K562 (cell line): ENCODE measurements around the gene LIPT2. TPM values are rescaled to one million over a fixed set of nuclear protein-coding genes. Genes with fewer than 3 reads are reported as not detected.

Source experiments
- ATAC-seq: fragments of 200-7000 bp; cut with Tn5 transposase; 3 replicates; pipeline ENCODE4 v1.9.1; 2020; ENCODE audit warnings: moderate library complexity
- BruUV-seq: library from RNA; stranded (reverse); fragments of 400-500 nt; replicated peaks from 2 replicates; lab custom pipeline; 2021; lab: Mats Ljungman, UMichigan
- CTCF ChIA-PET: fragments of 300-600 bp; formaldehyde crosslinking; extraction: SDS; loops from one replicate; lab custom pipeline; 2021; ENCODE audit warnings: low intra/inter-chr PET ratio; lab: Yijun Ruan, JAX
- POLR2A ChIA-PET: fragments of 300-600, 350-650 bp; sonication (Branson Sonifier 250); formaldehyde crosslinking; extraction: SDS; loops from one replicate; lab custom pipeline; 2021; ENCODE audit warnings: antibody characterized with exemption, inconsistent platforms; lab: Yijun Ruan, JAX
- DNase-seq, 4 experiments: peaks; one replicate each; pipeline versions ENCODE4 v3.0.0 to v3.0.0-alpha.2; 2011 to 2018; ENCODE audit warnings: low spot score in 3 of 4, mixed read lengths in 3 of 4; ENCODE audit errors: extremely low read depth in 1 of 4
- FAIRE-seq: peaks from 2 replicates; lab custom pipeline; 2011; peaks lifted over from hg19 to GRCh38; lab: Jason Lieb, UNC
- H2AFZ ChIP-seq: 2 replicates; pipeline ENCODE4 v1.6.0; 2011; ENCODE audit warnings: low read depth, low read length, control low read depth, inconsistent platforms
- H3K27ac ChIP-seq: fragments of 200-600 bp; 3 replicates; pipeline ENCODE4 v1.8.0; 2011; ENCODE audit warnings: low read depth, mild to moderate bottlenecking, control low read depth, inconsistent platforms, low read length, moderate library complexity, mixed read lengths; ENCODE audit errors: extremely low read depth
- H3K27me3 ChIP-seq, 2 experiments: fragments of 300-600 bp in 1 of 2; 2 replicates in 1 of 2; 3 replicates in 1 of 2; pipeline versions ENCODE4 v1.6.0 to v1.8.0; 2011; ENCODE audit warnings: inconsistent platforms in 2 of 2, low read length in 2 of 2, mild to moderate bottlenecking in 1 of 2, mixed read lengths in 1 of 2, moderate library complexity in 1 of 2; ENCODE audit not compliant: control insufficient read depth in 2 of 2, insufficient read depth in 2 of 2
- H3K36me3 ChIP-seq: fragments of 300-600 bp; 3 replicates; pipeline ENCODE4 v1.8.0; 2011; ENCODE audit warnings: mild to moderate bottlenecking, low read length, inconsistent platforms; ENCODE audit not compliant: control insufficient read depth, insufficient read depth
- H3K4me1 ChIP-seq, 2 experiments: fragments of 200-600 bp in 1 of 2; replicated peaks in 1 of 2; 2 replicates in 1 of 2; 3 replicates in 1 of 2; pipeline versions ENCODE4 v1.5.1 to v1.8.0; 2011; ENCODE audit warnings: inconsistent platforms in 2 of 2, low read length in 2 of 2, mild to moderate bottlenecking in 1 of 2, mixed read lengths in 1 of 2, moderate library complexity in 1 of 2; ENCODE audit not compliant: control insufficient read depth in 2 of 2, insufficient read depth in 2 of 2
- H3K4me2 ChIP-seq: 2 replicates; pipeline ENCODE4 v1.6.1; 2011; ENCODE audit warnings: low read length, control low read depth, inconsistent platforms, mixed read lengths; ENCODE audit not compliant: insufficient read depth
- H3K4me3 ChIP-seq: fragments of 200-600 bp; sonication (generic), shearing (Covaris generic); 2 replicates; pipeline ENCODE4 v1.5.1; 2016; ENCODE audit warnings: control low read depth, inconsistent platforms
- H3K79me2 ChIP-seq: fragments of 200-600 bp; 3 replicates; pipeline ENCODE4 v1.8.0; 2011; ENCODE audit warnings: low read length, inconsistent platforms; ENCODE audit not compliant: control insufficient read depth, insufficient read depth
- H3K9ac ChIP-seq, 2 experiments: 2 replicates each; pipeline versions ENCODE4 v1.6.0 to v1.6.1; 2011; ENCODE audit warnings: low read depth in 2 of 2, low read length in 2 of 2, control low read depth in 1 of 2, inconsistent platforms in 1 of 2, mild to moderate bottlenecking in 1 of 2, mixed read lengths in 1 of 2; ENCODE audit not compliant: insufficient read depth in 1 of 2
- H3K9me1 ChIP-seq: one replicate; pipeline ENCODE4 v1.6.0; 2011; ENCODE audit warnings: inconsistent platforms, mild to moderate bottlenecking, low read length, moderate library complexity; ENCODE audit not compliant: control insufficient read depth, insufficient read depth
- H3K9me3 ChIP-seq: replicated peaks from 2 replicates; pipeline ENCODE4 v1.5.1; 2011; ENCODE audit warnings: low read depth, low read length, inconsistent platforms; ENCODE audit not compliant: control insufficient read depth, insufficient read depth
- H4K20me1 ChIP-seq: replicated peaks from 2 replicates; pipeline ENCODE4 v1.6.1; 2011; ENCODE audit warnings: low read length, inconsistent platforms, mixed read lengths; ENCODE audit not compliant: control insufficient read depth, insufficient read depth
- ARHGAP35 ChIP-seq: fragments of 450-650 bp; IDR thresholded peaks from 2 replicates; pipeline ENCODE4 v1.6.1; 2018; ENCODE audit not compliant: partially characterized antibody
- BMI1 ChIP-seq: fragments of 150-350 bp; IDR thresholded peaks from 2 replicates; pipeline ENCODE4 v1.6.1; 2014; ENCODE audit warnings: low read length
- HMG20A ChIP-seq: fragments of 450-650 bp; formaldehyde crosslinking; conservative IDR thresholded peaks from 2 replicates; pipeline ENCODE4 v1.4.0; 2020; ENCODE audit warnings: mild to moderate bottlenecking, mixed read lengths
- NFRKB ChIP-seq: fragments of 450-650 bp; IDR thresholded peaks from 2 replicates; pipeline ENCODE4 v1.6.1; 2016; ENCODE audit warnings: low read depth
- RCOR1 ChIP-seq, 2 experiments: IDR thresholded peaks; 2 replicates each; pipeline ENCODE4 v1.6.1; 2012; ENCODE audit warnings: low read depth in 2 of 2, low read length in 2 of 2, borderline replicate concordance in 1 of 2, improper control_type of control experiment in 1 of 2
- RUNX1 ChIP-seq: sonication (generic); IDR thresholded peaks from 2 replicates; pipeline ENCODE4 v1.6.1; 2016; ENCODE audit warnings: antibody characterized with exemption, low read depth
- TOE1 ChIP-seq, 2 experiments: fragments of 450-650 bp in 1 of 2; sonication (generic) in 1 of 2; formaldehyde crosslinking in 1 of 2; IDR thresholded peaks; 2 replicates each; pipeline versions ENCODE4 v1.7.1 to v1.8.0; 2016 to 2022; ENCODE audit warnings: borderline replicate concordance in 2 of 2, mild to moderate bottlenecking in 2 of 2, antibody characterized with exemption in 1 of 2, inconsistent platforms in 1 of 2, low read depth in 1 of 2, missing genetic modification reagents in 1 of 2, moderate library complexity in 1 of 2
- TRIM28 ChIP-seq: fragments of 450-650 bp; IDR thresholded peaks from 2 replicates; pipeline ENCODE4 v1.6.1; 2017
- ZKSCAN8 ChIP-seq: fragments of 200-800 bp; sonication (Bioruptor generic); IDR thresholded peaks from 2 replicates; pipeline ENCODE4 v1.6.1; 2016; ENCODE audit warnings: missing genetic modification characterization, missing compliant biosample characterization
- ZNF146 ChIP-seq: IDR thresholded peaks from one replicate; pipeline ENCODE4 v1.6.1; 2018; ENCODE audit warnings: missing compliant biosample characterization; ENCODE audit not compliant: unreplicated experiment
- ZNF551 ChIP-seq: fragments of 250-450 bp; sonication (Bioruptor Pico); IDR thresholded peaks from 2 replicates; pipeline ENCODE4 v1.5.0; 2021; ENCODE audit warnings: mild to moderate bottlenecking, moderate library complexity
- ZNF584 ChIP-seq: fragments of 200-800 bp; sonication (Bioruptor generic); IDR thresholded peaks from 2 replicates; pipeline ENCODE4 v1.6.1; 2016; ENCODE audit warnings: low read depth, mild to moderate bottlenecking, missing genetic modification characterization, missing compliant biosample characterization
- ZNF696 ChIP-seq: fragments of 250-450 bp; sonication (Bioruptor Pico); conservative IDR thresholded peaks from 2 replicates; pipeline ENCODE4 v1.4.0; 2020; ENCODE audit warnings: mild to moderate bottlenecking, moderate library complexity
- WGBS: fragments of 100-300 bp; shearing (Covaris generic); methylation state at CpG from one replicate; pipeline ENCODE4 v1.1.6; 2016; ENCODE audit warnings: low coverage, mixed read lengths; ENCODE audit not compliant: insufficient coverage; ENCODE audit errors: missing lambda C conversion rate; 5-methylcytosine and 5-hydroxymethylcytosine counted together
- in situ Hi-C: fragments of 300-500 bp; cut with MboI; formaldehyde crosslinking; loops from 4 replicates; pipeline ENCODE4 v1.15.0; 2018; ENCODE audit warnings: inconsistent platforms, mixed read lengths
- intact Hi-C: fragments of 100-400 bp; cut with micrococcal nuclease; formaldehyde crosslinking; loops from 2 replicates; pipeline ENCODE4 v1.14.2; 2022
- polyA plus RNA-seq, 8 experiments: library from polyadenylated mRNA; depleted of rRNA in 4 of 8; stranded (reverse) in 5 of 8; unstranded in 3 of 8; fragments of >200 nt; fragmentation: Nextera tagmentation in 2 of 8; fragmentation: Illumina TruSeq in 1 of 8; extraction: Ambion mirVana in 2 of 8; extraction: Trizol in 1 of 8; gene quantifications; 2 replicates each; pipeline versions ENCODE4 v1.2.1 to v1.2.3, GENCODE V29; 2011 to 2014; ENCODE audit warnings: inconsistent platforms in 1 of 8, missing spikeins in 1 of 8
- total RNA-seq, 7 experiments: library from RNA; depleted of rRNA in 6 of 7; stranded (reverse); fragments of >200 nt in 6 of 7; fragmentation: Illumina TruSeq in 2 of 7; extraction: Trizol in 2 of 7; gene quantifications; 2 replicates each; pipeline versions ENCODE4 v1.2.1 to v1.2.3, GENCODE V29; 2011 to 2021; ENCODE audit warnings: low replicate concordance in 1 of 7
- TF ChIP-seq, protein P1 (sequence below): fragments of 450-650 bp; formaldehyde crosslinking; IDR thresholded peaks from 2 replicates; pipeline ENCODE4 v1.4.0; 2020; ENCODE audit warnings: mild to moderate bottlenecking, mixed read lengths
- TF ChIP-seq, protein P2 (sequence below): IDR thresholded peaks from 2 replicates; pipeline ENCODE4 v1.6.1; 2012; ENCODE audit warnings: low read depth, low read length, improper control_type of control experiment, borderline replicate concordance

Gene LIPT2
- total and polyA plus RNA-seq, 9 of the 15 experiments (the other 6 are each of a cell fraction or from before 2014, with no cell fraction given), result 1.00 to 5.2 (median 3.5) TPM

- TF ChIP-seq, protein P1, sequence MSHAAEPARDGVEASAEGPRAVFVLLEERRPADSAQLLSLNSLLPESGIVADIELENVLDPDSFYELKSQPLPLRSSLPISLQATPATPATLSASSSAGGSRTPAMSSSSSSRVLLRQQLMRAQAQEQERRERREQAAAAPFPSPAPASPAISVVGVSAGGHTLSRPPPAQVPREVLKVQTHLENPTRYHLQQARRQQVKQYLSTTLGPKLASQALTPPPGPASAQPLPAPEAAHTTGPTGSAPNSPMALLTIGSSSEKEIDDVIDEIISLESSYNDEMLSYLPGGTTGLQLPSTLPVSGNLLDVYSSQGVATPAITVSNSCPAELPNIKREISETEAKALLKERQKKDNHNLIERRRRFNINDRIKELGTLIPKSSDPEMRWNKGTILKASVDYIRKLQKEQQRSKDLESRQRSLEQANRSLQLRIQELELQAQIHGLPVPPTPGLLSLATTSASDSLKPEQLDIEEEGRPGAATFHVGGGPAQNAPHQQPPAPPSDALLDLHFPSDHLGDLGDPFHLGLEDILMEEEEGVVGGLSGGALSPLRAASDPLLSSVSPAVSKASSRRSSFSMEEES (CRISPR knock-in tag), result no peak
- TF ChIP-seq RUNX1, result no peak
- TF ChIP-seq RCOR1 (IDR thresholded peaks at IDR 0.05; ENCODE audit: borderline replicate concordance in 1 of 2, low read depth in 2 of 2, low read length in 2 of 2), result no peak
- TF ChIP-seq HMG20A (CRISPR knock-in tag), result no peak
Measured at GRCh38 chr11:74453373-74453975, 40.0 kb downstream of the LIPT2 start (continued).

- Histone ChIP-seq H3K4me2 (no peak overlapping the region), H3K4me3 (no peak overlapping the region), H3K4me1 (peaks cover 0 to 5% of the 10 kb centered on the region in 2 experiments; a peak in 3 of 5 replicates), H2AFZ (no peak overlapping the region), H3K9me1 (no peaks in the 10 kb centered on the region), H3K27me3 (no peaks in the 10 kb centered on the region; a peak in 2 of 5 replicates), H3K9me3 (no peaks in the 10 kb centered on the region), H3K79me2 (no peaks in the 10 kb centered on the region), H3K27ac (no peak overlapping the region), H4K20me1 (no peaks in the 10 kb centered on the region), H3K36me3 (peaks cover 2% of the 10 kb centered on the region; the same call in 1 of the 3 replicates), H3K9ac (no peak overlapping the region)
- intact Hi-C loops (loop anchor here (5.0 to 10.0 kb wide), 2 partner anchors 35 to 282 kb away; partner anchors contain the start of gene CHRDL2), in situ Hi-C loops (loop anchor here (10.0 kb wide), 1 partner anchor 488 kb away; no protein-coding TSS in a partner anchor)
- ATAC-seq (no peak), DNase-seq (no peak), FAIRE-seq (no peak)
- no TSS peak for BruUV-seq
- ChIA-PET POLR2A (interaction anchor here (0.9 to 2.0 kb wide), 2 partner anchors 119 to 470 kb away, joined by 3 to 6 read pairs; no protein-coding TSS in a partner anchor), CTCF (interaction anchor here (0.5 to 4.7 kb wide), 3 partner anchors 10 to 288 kb away, joined by 3 to 43 read pairs (median 4); no protein-coding TSS in a partner anchor)
- 0% methylated on average over 3 of the region's 3 CpGs for whole genome bisulfite sequencing
- TF ChIP-seq NFRKB (no peak), ZNF551 (no peak), ARHGAP35 (no peak), BMI1 (no peak), ZNF146 (CRISPR knock-in tag) (no peak), ZNF696 (CRISPR knock-in tag) (no peak), TOE1 (IDR thresholded peaks at IDR 0.05; ENCODE audit: borderline replicate concordance) (no peak), TOE1 (CRISPR knock-in tag; IDR thresholded peaks at IDR 0.05; ENCODE audit: borderline replicate concordance, low read depth) (no peak), ZKSCAN8 (CRISPR knock-in tag) (no peak), TRIM28 (no peak), ZNF584 (CRISPR knock-in tag) (no peak)
- TF ChIP-seq, protein P2, sequence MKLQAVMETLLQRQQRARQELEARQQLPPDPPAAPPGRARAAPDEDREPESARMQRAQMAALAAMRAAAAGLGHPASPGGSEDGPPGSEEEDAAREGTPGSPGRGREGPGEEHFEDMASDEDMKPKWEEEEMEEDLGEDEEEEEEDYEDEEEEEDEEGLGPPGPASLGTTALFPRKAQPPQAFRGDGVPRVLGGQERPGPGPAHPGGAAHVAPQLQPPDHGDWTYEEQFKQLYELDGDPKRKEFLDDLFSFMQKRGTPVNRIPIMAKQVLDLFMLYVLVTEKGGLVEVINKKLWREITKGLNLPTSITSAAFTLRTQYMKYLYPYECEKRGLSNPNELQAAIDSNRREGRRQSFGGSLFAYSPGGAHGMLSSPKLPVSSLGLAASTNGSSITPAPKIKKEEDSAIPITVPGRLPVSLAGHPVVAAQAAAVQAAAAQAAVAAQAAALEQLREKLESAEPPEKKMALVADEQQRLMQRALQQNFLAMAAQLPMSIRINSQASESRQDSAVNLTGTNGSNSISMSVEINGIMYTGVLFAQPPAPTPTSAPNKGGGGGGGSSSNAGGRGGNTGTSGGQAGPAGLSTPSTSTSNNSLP, result no peak
Measured at GRCh38 chr11:74452366-74452765, 41.2 kb downstream of the LIPT2 start.
